Gastrocnemius medialis (tissue), 4 donors: ENCODE data around the gene CAMTA1. TPM values are rescaled to one million over a fixed set of nuclear protein-coding genes. Genes with fewer than 3 reads are reported as not detected.

ENCODE experiments used
- ATAC-seq, 2 donors: fragments of 150-250 bp; one replicate each; pipeline ENCODE4 v1.9.1; 2016
- DNase-seq, 2 donors: peaks; one replicate each; pipeline ENCODE4 v3.0.0-alpha.2; 2019
- H3K27ac ChIP-seq, 4 donors: fragments of 200-600 bp; sonication (generic); 1 replicate in 1 of 4; 2 replicates in 3 of 4; pipeline ENCODE4 v1.5.1; 2016 to 2018; ENCODE audit warnings: mild to moderate bottlenecking in 2 of 4, moderate library complexity in 1 of 4
- H3K27me3 ChIP-seq, 3 donors: fragments of 200-600 bp; sonication (generic) in 2 of 3; 1 replicate in 1 of 3; 2 replicates in 2 of 3; pipeline versions ENCODE4 v1.5.1 to v1.6.0; 2016 to 2019; ENCODE audit warnings: mild to moderate bottlenecking in 1 of 3, moderate library complexity in 1 of 3
- H3K36me3 ChIP-seq, 2 donors: fragments of 200-600 bp; sonication (generic) in 1 of 2; one replicate each; pipeline ENCODE4 v1.5.1; 2017 to 2018
- H3K4me1 ChIP-seq, 2 donors: fragments of 200-600 bp; sonication (generic) in 1 of 2; one replicate each; pipeline ENCODE4 v1.5.1; 2016 to 2017; ENCODE audit warnings: mild to moderate bottlenecking in 2 of 2
- H3K4me3 ChIP-seq, 4 donors: fragments of 200-600 bp; sonication (generic) in 3 of 4; 1 replicate in 1 of 4; 2 replicates in 3 of 4; pipeline ENCODE4 v1.5.1; 2016 to 2019; ENCODE audit warnings: mild to moderate bottlenecking in 2 of 4
- H3K9me3 ChIP-seq, 3 donors: fragments of 200-600 bp; sonication (generic) in 2 of 3; 1 replicate in 1 of 3; 2 replicates in 2 of 3; pipeline ENCODE4 v1.5.1; 2016 to 2019
- POLR2A ChIP-seq, 2 donors: fragments of 450-650 bp; IDR thresholded peaks; one replicate each; pipeline ENCODE4 v1.6.1; 2017; ENCODE audit warnings: antibody characterized with exemption in 2 of 2, mild to moderate bottlenecking in 2 of 2, moderate library complexity in 2 of 2
- in situ Hi-C, 4 donors: fragments of 200-750 bp; cut with MboI; loops; one replicate each; pipeline versions ENCODE4 v1.15.0 to v1.8.0; 2017; ENCODE audit warnings: low sequenced_read_pairs in 4 of 4
- intact Hi-C: fragments of 100-400 bp; cut with DNase I; formaldehyde crosslinking; loops from one replicate; pipeline ENCODE4 v1.15.1; 2023; ENCODE audit warnings: low total_unique reads
- total RNA-seq, 4 donors: library from RNA; depleted of rRNA; stranded (reverse); fragments of >200 nt; gene quantifications; one replicate each; pipeline versions ENCODE4 v1.1.0 to v1.2.3, GENCODE V29; 2016
- TF ChIP-seq, protein P1 (sequence below), 5 experiments: fragments of 450-650 bp in 3 of 5; fragments of 200-600 bp in 2 of 5; sonication (generic) in 2 of 5; IDR thresholded peaks in 4 of 5; conservative IDR thresholded peaks in 1 of 5; 1 replicate in 4 of 5; 2 replicates in 1 of 5; pipeline ENCODE4 v1.5.1; 2016 to 2019; ENCODE audit warnings: antibody characterized with exemption in 5 of 5, mild to moderate bottlenecking in 3 of 5, moderate library complexity in 3 of 5

The CAMTA1 gene
- total RNA-seq, 4 donors from 2014 or later = 60.5 to 113 (median 70.4) TPM

DNA sequence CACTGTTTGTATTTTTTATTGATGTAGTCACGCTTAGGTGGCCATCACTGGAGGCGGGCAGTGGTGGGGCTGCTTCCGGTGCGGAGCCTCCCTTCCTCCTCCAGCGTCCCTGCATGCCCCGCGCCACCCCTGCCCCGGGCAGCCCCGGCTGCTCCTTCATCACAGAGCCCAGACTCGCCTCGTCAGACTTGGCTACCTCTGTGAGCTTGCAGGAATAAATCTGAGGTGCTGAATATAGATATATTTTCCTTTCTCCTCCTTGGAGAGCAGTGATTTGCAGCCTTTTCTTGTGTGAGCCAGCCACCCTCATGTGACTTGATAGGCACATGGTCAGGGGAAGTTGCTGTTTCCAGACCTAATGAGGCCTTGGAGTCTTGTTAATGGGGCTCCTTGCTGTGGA is 573.2 kb downstream of the CAMTA1 start:
- no peaks in the 10 kb centered on the region for H3K9me3 ChIP-seq
- TF ChIP-seq, protein P1, sequence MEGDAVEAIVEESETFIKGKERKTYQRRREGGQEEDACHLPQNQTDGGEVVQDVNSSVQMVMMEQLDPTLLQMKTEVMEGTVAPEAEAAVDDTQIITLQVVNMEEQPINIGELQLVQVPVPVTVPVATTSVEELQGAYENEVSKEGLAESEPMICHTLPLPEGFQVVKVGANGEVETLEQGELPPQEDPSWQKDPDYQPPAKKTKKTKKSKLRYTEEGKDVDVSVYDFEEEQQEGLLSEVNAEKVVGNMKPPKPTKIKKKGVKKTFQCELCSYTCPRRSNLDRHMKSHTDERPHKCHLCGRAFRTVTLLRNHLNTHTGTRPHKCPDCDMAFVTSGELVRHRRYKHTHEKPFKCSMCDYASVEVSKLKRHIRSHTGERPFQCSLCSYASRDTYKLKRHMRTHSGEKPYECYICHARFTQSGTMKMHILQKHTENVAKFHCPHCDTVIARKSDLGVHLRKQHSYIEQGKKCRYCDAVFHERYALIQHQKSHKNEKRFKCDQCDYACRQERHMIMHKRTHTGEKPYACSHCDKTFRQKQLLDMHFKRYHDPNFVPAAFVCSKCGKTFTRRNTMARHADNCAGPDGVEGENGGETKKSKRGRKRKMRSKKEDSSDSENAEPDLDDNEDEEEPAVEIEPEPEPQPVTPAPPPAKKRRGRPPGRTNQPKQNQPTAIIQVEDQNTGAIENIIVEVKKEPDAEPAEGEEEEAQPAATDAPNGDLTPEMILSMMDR (IDR thresholded peaks at IDR 0.05 in 4 of 5, conservative IDR thresholded peaks at IDR 0.05 in 1 of 5) = no peak
- TF ChIP-seq POLR2A (IDR thresholded peaks at IDR 0.05) = no peak
- H3K4me3 ChIP-seq = no peak overlapping the region
- ATAC-seq (no peak), DNase-seq (no peak)
- intact Hi-C loops = no loop called here
- no peak overlapping the region for H3K27ac ChIP-seq
- H3K4me1 ChIP-seq = peaks cover 3 to 13% of the 10 kb centered on the region in 2 donors
- no peaks in the 10 kb centered on the region for H3K27me3 ChIP-seq
- H3K36me3 ChIP-seq = no peaks in the 10 kb centered on the region
- in situ Hi-C loops = no loop called here

DNA sequence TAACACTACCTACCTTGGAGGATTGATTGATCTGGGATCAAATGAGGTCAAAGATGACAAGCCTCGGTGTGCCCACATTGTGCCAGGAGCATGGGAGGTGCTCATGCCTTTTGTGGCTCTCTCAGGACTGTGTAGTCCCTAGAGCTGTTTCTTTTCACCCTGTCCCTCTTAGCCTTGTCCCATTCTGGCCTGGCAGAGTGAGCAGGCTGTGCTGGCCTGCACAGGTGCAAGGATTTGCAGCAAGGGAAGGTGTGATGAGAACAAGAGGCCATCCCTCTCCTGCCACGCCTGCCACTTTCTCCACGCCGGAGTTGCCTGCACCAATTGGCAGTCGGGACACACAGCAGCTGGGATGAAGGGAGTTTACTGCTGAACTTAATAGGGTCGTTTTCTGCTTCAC is 575.3 kb downstream of the CAMTA1 start:
- DNase-seq = no peak

DNA sequence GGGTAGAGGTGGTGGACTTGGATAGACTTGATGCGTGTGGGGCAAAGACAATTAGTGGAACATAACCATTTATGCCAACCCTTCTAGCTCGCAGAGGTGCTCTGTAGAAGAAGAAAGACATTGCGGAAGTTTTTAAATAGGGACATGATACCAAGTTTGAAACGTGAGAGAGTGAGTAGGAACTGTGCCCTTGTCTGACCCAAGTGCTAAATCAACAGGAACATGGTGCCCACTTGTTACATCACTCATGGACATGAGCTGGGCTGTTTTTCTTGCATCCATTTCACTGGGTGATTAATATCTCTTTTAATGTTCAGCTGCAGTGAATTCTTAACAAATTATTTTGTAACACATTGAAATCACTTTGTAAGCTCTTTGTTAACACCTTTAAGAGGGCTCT is 577.7 kb downstream of the CAMTA1 start:
- no peak for TF ChIP-seq POLR2A (IDR thresholded peaks at IDR 0.05)
- TF ChIP-seq, protein P1 (IDR thresholded peaks at IDR 0.05 in 4 of 5, conservative IDR thresholded peaks at IDR 0.05 in 1 of 5) = no peak
- H3K36me3 ChIP-seq = no peaks in the 10 kb centered on the region
- in situ Hi-C loops = no loop called here
- H3K4me3 ChIP-seq = no peak overlapping the region
- intact Hi-C loops = loop anchor here (2.0 to 5.0 kb wide), 2 partner anchors 72 to 159 kb away; no protein-coding TSS in a partner anchor
- DNase-seq = peak; percentile 34 to 64
- no peaks in the 10 kb centered on the region for H3K27me3 ChIP-seq
- H3K27ac ChIP-seq = peak overlapping the region; percentile 46 to 80 (median 62)
- H3K9me3 ChIP-seq = no peaks in the 10 kb centered on the region
- H3K4me1 ChIP-seq = peaks cover 22 to 31% of the 10 kb centered on the region in 2 donors
- peak; percentile 90 for ATAC-seq

More for the DNA sequence above, 575.3 kb downstream of the CAMTA1 start:
- TF ChIP-seq, protein P1 (IDR thresholded peaks at IDR 0.05 in 4 of 5, conservative IDR thresholded peaks at IDR 0.05 in 1 of 5) = no peak
- no peak for TF ChIP-seq POLR2A (IDR thresholded peaks at IDR 0.05)
- Histone ChIP-seq H3K27me3 (no peaks in the 10 kb centered on the region), H3K36me3 (no peaks in the 10 kb centered on the region), H3K4me3 (no peak overlapping the region), H3K9me3 (no peaks in the 10 kb centered on the region), H3K27ac (no peak overlapping the region), H3K4me1 (peaks cover 4 to 20% of the 10 kb centered on the region in 2 donors)
- in situ Hi-C loops = no loop called here
- ATAC-seq = no peak
- intact Hi-C loops = loop anchor here (5.0 kb wide), 1 partner anchor 162 kb away; no protein-coding TSS in a partner anchor

DNA sequence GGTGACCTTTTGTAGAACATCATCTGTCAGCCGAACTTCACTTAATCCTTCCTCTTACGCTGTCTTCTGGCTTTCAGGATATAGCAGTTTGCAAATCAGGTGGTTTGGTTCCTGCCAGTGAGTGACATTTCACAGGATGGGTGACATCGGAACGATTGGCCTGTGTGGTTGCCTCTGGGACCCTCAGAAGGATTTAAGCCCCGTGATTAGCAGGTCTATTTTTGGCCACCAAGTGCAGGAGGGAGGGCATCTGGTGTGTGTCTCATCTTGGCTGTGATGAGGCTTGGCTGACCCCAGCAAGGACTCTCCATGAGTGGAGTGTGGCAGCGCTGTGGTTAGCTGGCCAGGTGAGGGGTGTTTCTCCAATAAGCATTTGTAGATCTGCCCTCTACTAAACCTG is 578.2 kb downstream of the CAMTA1 start:
- in situ Hi-C loops = no loop called here
- Histone ChIP-seq H3K27ac (peak overlapping the region; percentile 46 to 80 (median 62)), H3K4me1 (peaks cover 22 to 31% of the 10 kb centered on the region in 2 donors), H3K9me3 (no peaks in the 10 kb centered on the region), H3K4me3 (no peak overlapping the region), H3K27me3 (no peaks in the 10 kb centered on the region), H3K36me3 (no peaks in the 10 kb centered on the region)
- intact Hi-C loops = loop anchor here (2.0 to 5.0 kb wide), 2 partner anchors 73 to 159 kb away; no protein-coding TSS in a partner anchor
- TF ChIP-seq, protein P1 (IDR thresholded peaks at IDR 0.05 in 4 of 5, conservative IDR thresholded peaks at IDR 0.05 in 1 of 5) = no peak
- no peak for TF ChIP-seq POLR2A (IDR thresholded peaks at IDR 0.05)
- peak; percentile 43 to 44 for DNase-seq
- peak; percentile 50 to 56 for ATAC-seq

DNA sequence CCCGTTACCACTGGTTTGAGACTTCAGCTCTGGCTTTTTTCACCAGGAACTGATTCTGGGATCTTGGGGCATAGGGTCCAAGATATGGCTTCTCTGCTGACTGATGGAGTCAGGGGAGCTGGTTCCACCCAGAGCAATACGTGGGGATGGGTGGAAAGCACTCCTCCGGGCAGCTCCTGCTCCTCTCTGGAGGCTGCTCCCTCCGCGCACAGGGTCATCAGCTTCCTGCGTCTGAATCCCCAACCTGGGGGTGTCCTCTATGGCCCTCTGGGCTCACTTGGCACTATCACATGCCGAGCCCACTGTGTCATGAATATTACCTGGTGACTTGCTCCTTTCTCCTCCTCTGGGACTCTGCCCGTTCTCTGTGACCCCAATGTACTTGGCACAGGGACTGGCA is 580.5 kb downstream of the CAMTA1 start:
- H3K27ac ChIP-seq = peak overlapping the region in 3 of 4 donors; percentile 53 to 67 (median 61)
- intact Hi-C loops (no loop called here), in situ Hi-C loops (no loop called here)
- H3K4me3 ChIP-seq = no peak overlapping the region
- H3K36me3 ChIP-seq = no peaks in the 10 kb centered on the region
- peaks cover 22 to 31% of the 10 kb centered on the region in 2 donors for H3K4me1 ChIP-seq
- H3K27me3 ChIP-seq = no peaks in the 10 kb centered on the region
- DNase-seq = no peak
- ATAC-seq = no peak
- TF ChIP-seq POLR2A (IDR thresholded peaks at IDR 0.05) = no peak
- TF ChIP-seq, protein P1 (IDR thresholded peaks at IDR 0.05 in 4 of 5, conservative IDR thresholded peaks at IDR 0.05 in 1 of 5) = no peak
- no peaks in the 10 kb centered on the region for H3K9me3 ChIP-seq
